Measurements from ENCODE around the gene DNAH9.

DNAH9 gene

DNA sequence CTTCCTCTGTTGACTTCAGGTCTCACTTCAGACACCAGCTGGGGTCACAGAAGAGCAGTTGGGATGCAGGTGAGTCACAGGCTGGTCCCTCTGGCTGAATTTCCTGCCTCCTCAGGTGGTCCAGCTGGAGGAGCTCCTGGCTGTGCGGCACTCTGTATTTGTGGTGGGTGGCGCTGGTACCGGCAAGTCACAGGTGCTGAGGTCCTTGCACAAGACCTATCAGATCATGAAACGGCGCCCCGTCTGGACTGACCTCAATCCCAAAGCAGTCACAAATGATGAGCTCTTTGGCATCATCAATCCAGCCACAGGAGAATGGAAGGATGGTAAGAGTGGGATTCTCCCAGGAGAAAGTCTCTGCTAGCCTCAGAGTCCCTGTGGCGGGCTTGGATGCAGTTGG lies 149.2 kb downstream of the DNAH9 start:
- H3K4me2 ChIP-seq (ENCODE audit: low read length) = no peak overlapping the region
- H3K27ac ChIP-seq (ENCODE audit: low read length) = no peak overlapping the region
- H3K36me3 ChIP-seq (replicated peaks; ENCODE audit: low read depth, low read length) = no peaks in the 10 kb centered on the region
- H3K79me2 ChIP-seq (ENCODE audit: low read length) = no peaks in the 10 kb centered on the region
- no peaks in the 10 kb centered on the region for H4K20me1 ChIP-seq (ENCODE audit: insufficient read depth, low read length)
- H2AFZ ChIP-seq (ENCODE audit: low read depth, low read length) = no peak overlapping the region
- H3K9me3 ChIP-seq (ENCODE audit: insufficient read depth, low read length) = no peaks in the 10 kb centered on the region
- no peak for TF ChIP-seq EZH2phosphoT487 (IDR thresholded peaks at IDR 0.05; ENCODE audit: low read depth)
- TF ChIP-seq, protein P1, sequence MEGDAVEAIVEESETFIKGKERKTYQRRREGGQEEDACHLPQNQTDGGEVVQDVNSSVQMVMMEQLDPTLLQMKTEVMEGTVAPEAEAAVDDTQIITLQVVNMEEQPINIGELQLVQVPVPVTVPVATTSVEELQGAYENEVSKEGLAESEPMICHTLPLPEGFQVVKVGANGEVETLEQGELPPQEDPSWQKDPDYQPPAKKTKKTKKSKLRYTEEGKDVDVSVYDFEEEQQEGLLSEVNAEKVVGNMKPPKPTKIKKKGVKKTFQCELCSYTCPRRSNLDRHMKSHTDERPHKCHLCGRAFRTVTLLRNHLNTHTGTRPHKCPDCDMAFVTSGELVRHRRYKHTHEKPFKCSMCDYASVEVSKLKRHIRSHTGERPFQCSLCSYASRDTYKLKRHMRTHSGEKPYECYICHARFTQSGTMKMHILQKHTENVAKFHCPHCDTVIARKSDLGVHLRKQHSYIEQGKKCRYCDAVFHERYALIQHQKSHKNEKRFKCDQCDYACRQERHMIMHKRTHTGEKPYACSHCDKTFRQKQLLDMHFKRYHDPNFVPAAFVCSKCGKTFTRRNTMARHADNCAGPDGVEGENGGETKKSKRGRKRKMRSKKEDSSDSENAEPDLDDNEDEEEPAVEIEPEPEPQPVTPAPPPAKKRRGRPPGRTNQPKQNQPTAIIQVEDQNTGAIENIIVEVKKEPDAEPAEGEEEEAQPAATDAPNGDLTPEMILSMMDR (IDR thresholded peaks at IDR 0.05; ENCODE audit: low read depth, low read length) = no peak
- H3K9ac ChIP-seq (ENCODE audit: low read length) = no peak overlapping the region
- H3K27me3 ChIP-seq (ENCODE audit: low read depth, low read length) = no peaks in the 10 kb centered on the region
- H3K4me3 ChIP-seq (ENCODE audit: low read length) = no peak overlapping the region
- H3K4me1 ChIP-seq (ENCODE audit: low read length) = no peaks in the 10 kb centered on the region

GRCh38 chr17:11757815-11758214 lies 159.5 kb downstream of the DNAH9 start:
- no peaks in the 10 kb centered on the region for H3K4me1 ChIP-seq (ENCODE audit: low read length)
- H3K36me3 ChIP-seq (replicated peaks; ENCODE audit: low read depth, low read length) = no peaks in the 10 kb centered on the region
- H3K27ac ChIP-seq (ENCODE audit: low read length) = no peak overlapping the region
- H4K20me1 ChIP-seq (ENCODE audit: insufficient read depth, low read length) = no peaks in the 10 kb centered on the region
- H3K9ac ChIP-seq (ENCODE audit: low read length) = no peak overlapping the region
- no peaks in the 10 kb centered on the region for H3K79me2 ChIP-seq (ENCODE audit: low read length)
- H2AFZ ChIP-seq (ENCODE audit: low read depth, low read length) = no peak overlapping the region
- H3K27me3 ChIP-seq (ENCODE audit: low read depth, low read length) = no peaks in the 10 kb centered on the region
- TF ChIP-seq EZH2phosphoT487 (IDR thresholded peaks at IDR 0.05; ENCODE audit: low read depth) = no peak
- TF ChIP-seq, protein P1 (IDR thresholded peaks at IDR 0.05; ENCODE audit: low read depth, low read length) = no peak
- H3K4me2 ChIP-seq (ENCODE audit: low read length) = no peak overlapping the region
- no peaks in the 10 kb centered on the region for H3K9me3 ChIP-seq (ENCODE audit: insufficient read depth, low read length)
- H3K4me3 ChIP-seq (ENCODE audit: low read length) = no peak overlapping the region

- TF ChIP-seq, protein P1 (IDR thresholded peaks at IDR 0.05; ENCODE audit: low read depth, low read length) = no peak
- no peak for TF ChIP-seq EZH2phosphoT487 (IDR thresholded peaks at IDR 0.05; ENCODE audit: low read depth)
- Histone ChIP-seq H3K79me2 (ENCODE audit: low read length) (no peaks in the 10 kb centered on the region), H3K9me3 (ENCODE audit: insufficient read depth, low read length) (no peaks in the 10 kb centered on the region), H3K4me1 (ENCODE audit: low read length) (no peaks in the 10 kb centered on the region), H3K36me3 (replicated peaks; ENCODE audit: low read depth, low read length) (no peaks in the 10 kb centered on the region), H3K27ac (ENCODE audit: low read length) (no peak overlapping the region), H4K20me1 (ENCODE audit: insufficient read depth, low read length) (no peaks in the 10 kb centered on the region), H3K9ac (ENCODE audit: low read length) (no peak overlapping the region), H3K4me2 (ENCODE audit: low read length) (no peak overlapping the region), H2AFZ (ENCODE audit: low read depth, low read length) (no peak overlapping the region), H3K27me3 (ENCODE audit: low read depth, low read length) (peaks cover 5% of the 10 kb centered on the region; the same call in 1 of the 2 replicates), H3K4me3 (ENCODE audit: low read length) (no peak overlapping the region)
Observed at GRCh38 chr17:11768106-11768505, 169.8 kb downstream of the DNAH9 start.

- no peak overlapping the region for H3K27ac ChIP-seq (ENCODE audit: low read length)
- no peak overlapping the region for H3K9ac ChIP-seq (ENCODE audit: low read length)
- no peaks in the 10 kb centered on the region for H3K9me3 ChIP-seq (ENCODE audit: insufficient read depth, low read length)
- no peak overlapping the region for H3K4me2 ChIP-seq (ENCODE audit: low read length)
- no peak for TF ChIP-seq EZH2phosphoT487 (IDR thresholded peaks at IDR 0.05; ENCODE audit: low read depth)
- H3K27me3 ChIP-seq (ENCODE audit: low read depth, low read length) = peaks cover 6% of the 10 kb centered on the region; the same call in 1 of the 2 replicates
- no peaks in the 10 kb centered on the region for H3K4me1 ChIP-seq (ENCODE audit: low read length)
- H4K20me1 ChIP-seq (ENCODE audit: insufficient read depth, low read length) = no peaks in the 10 kb centered on the region
- no peak overlapping the region for H2AFZ ChIP-seq (ENCODE audit: low read depth, low read length)
- H3K79me2 ChIP-seq (ENCODE audit: low read length) = no peaks in the 10 kb centered on the region
- H3K4me3 ChIP-seq (ENCODE audit: low read length) = no peak overlapping the region
- no peaks in the 10 kb centered on the region for H3K36me3 ChIP-seq (replicated peaks; ENCODE audit: low read depth, low read length)
Observed at GRCh38 chr17:11768981-11769380, 170.7 kb downstream of the DNAH9 start.

DNA sequence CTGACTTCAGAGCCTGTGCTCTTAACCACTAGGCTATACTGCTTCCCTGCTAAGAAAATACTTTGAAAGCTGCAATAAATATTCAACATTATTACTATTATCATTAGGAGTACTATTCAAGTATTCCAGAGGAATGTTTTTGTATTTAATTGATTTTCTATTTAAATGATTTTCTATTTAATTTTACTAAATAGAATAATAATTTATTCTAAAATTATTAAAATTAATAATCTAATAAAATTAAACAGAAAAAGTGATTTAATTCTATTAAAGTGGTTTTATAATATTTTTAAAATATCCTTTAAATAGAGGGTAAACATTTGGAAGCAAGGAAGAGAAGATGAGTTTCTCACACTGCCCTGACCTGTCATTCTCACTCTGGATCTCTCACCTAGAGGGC lies 173.8 kb downstream of the DNAH9 start:
- no peaks in the 10 kb centered on the region for H3K36me3 ChIP-seq (replicated peaks; ENCODE audit: low read depth, low read length)
- no peaks in the 10 kb centered on the region for H3K4me1 ChIP-seq (ENCODE audit: low read length)
- no peaks in the 10 kb centered on the region for H4K20me1 ChIP-seq (ENCODE audit: insufficient read depth, low read length)
- no peak overlapping the region for H3K4me2 ChIP-seq (ENCODE audit: low read length)
- no peak overlapping the region for H3K4me3 ChIP-seq (ENCODE audit: low read length)
- TF ChIP-seq, protein P1 (IDR thresholded peaks at IDR 0.05; ENCODE audit: low read depth, low read length) = no peak
- TF ChIP-seq EZH2phosphoT487 (IDR thresholded peaks at IDR 0.05; ENCODE audit: low read depth) = no peak
- H3K9ac ChIP-seq (ENCODE audit: low read length) = no peak overlapping the region
- peaks cover 6% of the 10 kb centered on the region; the same call in 1 of the 2 replicates for H3K27me3 ChIP-seq (ENCODE audit: low read depth, low read length)
- H3K27ac ChIP-seq (ENCODE audit: low read length) = no peak overlapping the region
- H2AFZ ChIP-seq (ENCODE audit: low read depth, low read length) = no peak overlapping the region
- no peaks in the 10 kb centered on the region for H3K9me3 ChIP-seq (ENCODE audit: insufficient read depth, low read length)
- no peaks in the 10 kb centered on the region for H3K79me2 ChIP-seq (ENCODE audit: low read length)

Data from OCI-LY3 (cell line).